Measurements from ENCODE around the gene HTR6.

DNA sequence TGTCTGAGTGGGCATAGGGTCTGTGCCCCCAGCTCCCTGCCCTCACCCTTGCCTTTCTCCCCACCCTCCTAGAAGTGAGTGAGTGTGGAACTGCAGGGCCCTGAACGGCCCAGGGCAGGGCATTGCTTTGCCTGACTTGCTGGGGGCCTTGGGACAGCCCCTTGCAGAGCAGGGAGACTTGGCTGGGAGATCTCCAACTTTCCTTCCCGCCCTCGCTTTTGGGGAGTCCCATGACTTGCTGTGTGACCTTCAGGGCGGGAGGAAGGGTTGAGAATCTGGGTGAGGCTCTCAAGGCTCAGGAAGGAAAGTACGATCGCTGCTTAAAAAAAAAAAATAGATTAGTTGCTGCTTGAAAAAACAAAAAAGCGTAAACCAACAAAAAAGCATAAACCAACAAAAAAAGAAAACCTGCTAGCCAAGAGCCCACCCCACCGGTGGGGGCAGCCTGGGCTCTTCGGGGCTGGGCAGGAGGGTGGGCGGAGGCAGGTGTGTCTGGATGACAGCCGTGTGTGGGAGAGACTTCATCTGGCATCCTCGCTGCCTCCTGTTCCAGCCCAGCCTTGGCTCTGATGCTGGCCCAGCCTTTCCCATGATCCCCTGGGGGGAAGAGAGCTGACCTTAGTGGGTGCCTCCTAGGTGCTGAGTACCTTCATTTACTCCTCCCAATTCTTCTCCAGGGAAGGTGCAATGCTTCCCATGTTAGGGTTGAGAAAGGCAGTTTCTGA lies 14.1 kb upstream of the HTR6 start:
- TF ChIP-seq, protein P1, sequence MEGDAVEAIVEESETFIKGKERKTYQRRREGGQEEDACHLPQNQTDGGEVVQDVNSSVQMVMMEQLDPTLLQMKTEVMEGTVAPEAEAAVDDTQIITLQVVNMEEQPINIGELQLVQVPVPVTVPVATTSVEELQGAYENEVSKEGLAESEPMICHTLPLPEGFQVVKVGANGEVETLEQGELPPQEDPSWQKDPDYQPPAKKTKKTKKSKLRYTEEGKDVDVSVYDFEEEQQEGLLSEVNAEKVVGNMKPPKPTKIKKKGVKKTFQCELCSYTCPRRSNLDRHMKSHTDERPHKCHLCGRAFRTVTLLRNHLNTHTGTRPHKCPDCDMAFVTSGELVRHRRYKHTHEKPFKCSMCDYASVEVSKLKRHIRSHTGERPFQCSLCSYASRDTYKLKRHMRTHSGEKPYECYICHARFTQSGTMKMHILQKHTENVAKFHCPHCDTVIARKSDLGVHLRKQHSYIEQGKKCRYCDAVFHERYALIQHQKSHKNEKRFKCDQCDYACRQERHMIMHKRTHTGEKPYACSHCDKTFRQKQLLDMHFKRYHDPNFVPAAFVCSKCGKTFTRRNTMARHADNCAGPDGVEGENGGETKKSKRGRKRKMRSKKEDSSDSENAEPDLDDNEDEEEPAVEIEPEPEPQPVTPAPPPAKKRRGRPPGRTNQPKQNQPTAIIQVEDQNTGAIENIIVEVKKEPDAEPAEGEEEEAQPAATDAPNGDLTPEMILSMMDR (IDR thresholded peaks at IDR 0.05): no peak
- no peak for TF ChIP-seq POLR2A (IDR thresholded peaks at IDR 0.05)

Data from uterus (tissue), 2 donors.